WTC11 (cell line): Measurements from ENCODE around the gene TAS1R1.

Experiments
- ARID4B ChIP-seq: sonication (generic); formaldehyde crosslinking; IDR thresholded peaks from 2 replicates; pipeline ENCODE4 v1.8.0; 2023; ENCODE audit warnings: missing genetic modification reagents, mild to moderate bottlenecking, borderline replicate concordance
- ATF3 ChIP-seq: sonication (generic); formaldehyde crosslinking; conservative IDR thresholded peaks from 2 replicates; pipeline ENCODE4 v1.8.1; 2022; ENCODE audit warnings: mild to moderate bottlenecking, missing genetic modification reagents
- FOXJ3 ChIP-seq: sonication (generic); formaldehyde crosslinking; IDR thresholded peaks from 2 replicates; pipeline ENCODE4 v1.9.0; 2021; ENCODE audit warnings: missing genetic modification reagents, mild to moderate bottlenecking, borderline replicate concordance
- ZNF121 ChIP-seq: sonication (generic); formaldehyde crosslinking; IDR thresholded peaks from 2 replicates; pipeline ENCODE4 v1.8.0; 2023; ENCODE audit warnings: missing genetic modification reagents
- TF ChIP-seq, protein P1 (sequence below): sonication (generic); formaldehyde crosslinking; IDR thresholded peaks from 2 replicates; pipeline ENCODE4 v1.8.1; 2022; ENCODE audit warnings: mild to moderate bottlenecking, missing genetic modification reagents, moderate library complexity, borderline replicate concordance
- TF ChIP-seq, protein P2 (sequence below): fragments of 200-600 bp; IDR thresholded peaks from 2 replicates; pipeline ENCODE4 v1.8.0; 2022; ENCODE audit warnings: antibody characterized with exemption

DNA sequence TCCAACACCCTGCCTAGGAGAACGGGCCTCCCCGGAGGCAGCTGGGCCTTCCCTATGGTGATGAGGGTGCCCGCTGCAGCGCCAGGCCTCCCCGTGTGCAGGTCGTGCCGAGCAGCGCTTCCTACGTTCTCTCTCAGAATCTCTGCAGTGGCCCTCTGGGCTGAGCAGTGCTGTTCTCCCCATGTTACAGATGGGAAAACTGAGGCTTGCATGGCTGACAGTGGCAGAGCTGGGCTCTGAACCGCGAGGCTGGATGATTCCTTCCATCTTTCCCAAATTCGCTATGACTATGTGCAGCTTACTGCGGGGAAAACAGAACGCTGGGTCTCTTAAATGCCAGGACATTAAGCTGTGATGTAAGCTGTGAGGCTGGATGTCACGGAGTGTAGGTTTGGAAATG, 38.7 kb downstream of the TAS1R1 start:
- no peak for TF ChIP-seq ATF3
- TF ChIP-seq, protein P1, sequence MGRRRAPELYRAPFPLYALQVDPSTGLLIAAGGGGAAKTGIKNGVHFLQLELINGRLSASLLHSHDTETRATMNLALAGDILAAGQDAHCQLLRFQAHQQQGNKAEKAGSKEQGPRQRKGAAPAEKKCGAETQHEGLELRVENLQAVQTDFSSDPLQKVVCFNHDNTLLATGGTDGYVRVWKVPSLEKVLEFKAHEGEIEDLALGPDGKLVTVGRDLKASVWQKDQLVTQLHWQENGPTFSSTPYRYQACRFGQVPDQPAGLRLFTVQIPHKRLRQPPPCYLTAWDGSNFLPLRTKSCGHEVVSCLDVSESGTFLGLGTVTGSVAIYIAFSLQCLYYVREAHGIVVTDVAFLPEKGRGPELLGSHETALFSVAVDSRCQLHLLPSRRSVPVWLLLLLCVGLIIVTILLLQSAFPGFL (CRISPR knock-in tag), result no peak
- no peak for TF ChIP-seq FOXJ3 (CRISPR knock-in tag)
- TF ChIP-seq, protein P2, sequence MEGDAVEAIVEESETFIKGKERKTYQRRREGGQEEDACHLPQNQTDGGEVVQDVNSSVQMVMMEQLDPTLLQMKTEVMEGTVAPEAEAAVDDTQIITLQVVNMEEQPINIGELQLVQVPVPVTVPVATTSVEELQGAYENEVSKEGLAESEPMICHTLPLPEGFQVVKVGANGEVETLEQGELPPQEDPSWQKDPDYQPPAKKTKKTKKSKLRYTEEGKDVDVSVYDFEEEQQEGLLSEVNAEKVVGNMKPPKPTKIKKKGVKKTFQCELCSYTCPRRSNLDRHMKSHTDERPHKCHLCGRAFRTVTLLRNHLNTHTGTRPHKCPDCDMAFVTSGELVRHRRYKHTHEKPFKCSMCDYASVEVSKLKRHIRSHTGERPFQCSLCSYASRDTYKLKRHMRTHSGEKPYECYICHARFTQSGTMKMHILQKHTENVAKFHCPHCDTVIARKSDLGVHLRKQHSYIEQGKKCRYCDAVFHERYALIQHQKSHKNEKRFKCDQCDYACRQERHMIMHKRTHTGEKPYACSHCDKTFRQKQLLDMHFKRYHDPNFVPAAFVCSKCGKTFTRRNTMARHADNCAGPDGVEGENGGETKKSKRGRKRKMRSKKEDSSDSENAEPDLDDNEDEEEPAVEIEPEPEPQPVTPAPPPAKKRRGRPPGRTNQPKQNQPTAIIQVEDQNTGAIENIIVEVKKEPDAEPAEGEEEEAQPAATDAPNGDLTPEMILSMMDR, result no peak
- TF ChIP-seq ZNF121 (CRISPR knock-in tag), result no peak
- TF ChIP-seq ARID4B (CRISPR knock-in tag), result no peak
